Stomach (tissue), 9 donors: ENCODE results near the gene SIGLEC11. TPM values are rescaled to one million over a fixed set of nuclear protein-coding genes. Genes with fewer than 3 reads are reported as not detected.
"Not testable (repeated sequence)": the region's sequence is repeated elsewhere in the genome, so short reads cannot be mapped to it uniquely, and the experiment has no call there.

ENCODE experiments used
- DNase-seq, 2 donors: peaks; one replicate each; pipeline versions ENCODE4 v3.0.0 to v3.0.0-alpha.2; 2013 to 2019
- H3K27ac ChIP-seq, 5 donors: fragments of 200-600 bp in 4 of 5; sonication (generic) in 4 of 5; one replicate each; pipeline ENCODE4 v1.5.1; 2013 to 2019; ENCODE audit warnings: mild to moderate bottlenecking in 1 of 5, moderate library complexity in 1 of 5
- H3K27me3 ChIP-seq, 3 donors: fragments of 200-600 bp; sonication (generic); one replicate each; pipeline ENCODE4 v1.5.1; 2017 to 2019; ENCODE audit warnings: mixed run types in 1 of 3
- H3K36me3 ChIP-seq, 4 donors: fragments of 200-600 bp; sonication (generic); 1 replicate in 3 of 4; 2 replicates in 1 of 4; pipeline ENCODE4 v1.5.1; 2016 to 2019
- H3K4me1 ChIP-seq, 4 donors: fragments of 200-600 bp; sonication (generic); one replicate each; pipeline ENCODE4 v1.5.1; 2016 to 2019
- H3K4me3 ChIP-seq, 4 donors: fragments of 200-600 bp; sonication (generic) in 3 of 4; one replicate each; pipeline ENCODE4 v1.5.1; 2016 to 2019; ENCODE audit warnings: mild to moderate bottlenecking in 1 of 4
- H3K9me3 ChIP-seq, 4 donors: fragments of 200-600 bp; sonication (generic); one replicate each; pipeline ENCODE4 v1.5.1; 2016 to 2019
- CTCF ChIP-seq, 7 experiments: fragments of 450-650 bp in 4 of 7; fragments of 200-600 bp in 3 of 7; sonication (generic) in 3 of 7; IDR thresholded peaks; one replicate each; pipeline ENCODE4 v1.5.1; 2016 to 2019; ENCODE audit warnings: antibody characterized with exemption in 7 of 7, control low read depth in 2 of 7, mild to moderate bottlenecking in 1 of 7
- EP300 ChIP-seq: sonication (generic); formaldehyde crosslinking; IDR thresholded peaks from one replicate; pipeline ENCODE4 v1.6.1; 2017; ENCODE audit warnings: antibody characterized with exemption
- POLR2A ChIP-seq, 4 donors: fragments of 450-650 bp; IDR thresholded peaks; one replicate each; pipeline ENCODE4 v1.6.1; 2016; ENCODE audit warnings: antibody characterized with exemption in 4 of 4, control low read depth in 2 of 4, mild to moderate bottlenecking in 1 of 4, moderate library complexity in 1 of 4
- POLR2AphosphoS5 ChIP-seq, 3 donors: sonication (generic); formaldehyde crosslinking; IDR thresholded peaks; one replicate each; pipeline ENCODE4 v1.6.1; 2016; ENCODE audit warnings: antibody characterized with exemption in 3 of 3
- WGBS, 5 donors: extraction: QIAGEN DNeasy Blood & Tissue Kit in 3 of 5; methylation state at CpG; one replicate each; pipeline versions ENCODE4 v1.1.5 to v1.1.7; 2013 to 2018; 5-methylcytosine and 5-hydroxymethylcytosine counted together
- intact Hi-C: fragments of 100-400 bp; cut with DNase I; formaldehyde crosslinking; loops from one replicate; pipeline ENCODE4 v1.15.1; 2023; ENCODE audit warnings: low total_unique reads
- polyA plus RNA-seq, 3 donors: library from polyadenylated mRNA; stranded (reverse); fragments of 200-250 nt; gene quantifications; one replicate each; pipeline ENCODE4 v1.2.3, GENCODE V29; 2013
- total RNA-seq, 5 donors: library from RNA; depleted of rRNA; stranded (reverse); fragments of >200 nt; gene quantifications; one replicate each; pipeline versions ENCODE4 v1.1.0 to v1.2.3, GENCODE V29; 2014 to 2016
- donor health status: healthy with polysubstance abuse.
- donor health status: Bipolar disorder and iron deficiency.
- donor health status: healthy.

The SIGLEC11 gene
- total and polyA plus RNA-seq, 8 donors, result 0.29 to 103 (median 34.6) TPM

GRCh38 chr19:49927526-49928264 lies 33.3 kb downstream of the SIGLEC11 start:
- Histone ChIP-seq H3K4me3 (peak overlapping the region in 3 of 4 donors; percentile 93 to 100 (median 97)), H3K36me3 (peaks cover 18 to 67% (median 49%) of the 10 kb centered on the region in 4 donors), H3K27me3 (no peaks in the 10 kb centered on the region), H3K27ac (peak overlapping the region in 3 of 5 donors; percentile 92 to 99 (median 94)), H3K4me1 (peaks cover 15 to 69% (median 42%) of the 10 kb centered on the region in 4 donors), H3K9me3 (no peaks in the 10 kb centered on the region)
- intact Hi-C loops, result no loop called here
- no peak for DNase-seq
- WGBS, 5 donors, result 81 to 91% (median 83%) methylated on average over 14 of the region's 14 CpGs
- TF ChIP-seq EP300, result no peak
- TF ChIP-seq POLR2A (IDR thresholded peaks at IDR 0.05), result no peak
- TF ChIP-seq CTCF (IDR thresholded peaks at IDR 0.05), result no peak
- no peak for TF ChIP-seq POLR2AphosphoS5 (IDR thresholded peaks at IDR 0.05)

GRCh38 chr19:49926515-49926914 lies 34.5 kb downstream of the SIGLEC11 start:
- H3K36me3 ChIP-seq, result peaks cover 19 to 72% (median 55%) of the 10 kb centered on the region in 4 donors
- TF ChIP-seq EP300 (no peak), CTCF (IDR thresholded peaks at IDR 0.05) (no peak), POLR2AphosphoS5 (IDR thresholded peaks at IDR 0.05) (no peak), POLR2A (IDR thresholded peaks at IDR 0.05) (no peak)
- no peaks in the 10 kb centered on the region for H3K9me3 ChIP-seq
- intact Hi-C loops, result no loop called here
- DNase-seq, result no peak
- 84 to 92% (median 87%) methylated on average over 10 of the region's 10 CpGs for WGBS, 5 donors
- H3K4me1 ChIP-seq, result peaks cover 15 to 78% (median 42%) of the 10 kb centered on the region in 4 donors
- no peaks in the 10 kb centered on the region for H3K27me3 ChIP-seq
- no peak overlapping the region for H3K4me3 ChIP-seq
- no peak overlapping the region for H3K27ac ChIP-seq

- intact Hi-C loops, result no loop called here
- Histone ChIP-seq H3K36me3 (peaks cover 19 to 72% (median 63%) of the 10 kb centered on the region in 4 donors), H3K4me3 (no peak overlapping the region), H3K27ac (no peak overlapping the region), H3K27me3 (no peaks in the 10 kb centered on the region), H3K4me1 (peaks cover 15 to 74% (median 42%) of the 10 kb centered on the region in 4 donors), H3K9me3 (no peaks in the 10 kb centered on the region)
- no peak for TF ChIP-seq POLR2A (IDR thresholded peaks at IDR 0.05)
- TF ChIP-seq EP300, result no peak
- TF ChIP-seq POLR2AphosphoS5 (IDR thresholded peaks at IDR 0.05), result no peak
- TF ChIP-seq CTCF (IDR thresholded peaks at IDR 0.05), result no peak
- DNase-seq, result no peak
- 92 to 97% (median 96%) methylated on average over 5 of the region's 5 CpGs for WGBS, 5 donors
Observed at GRCh38 chr19:49925486-49925885, 35.5 kb downstream of the SIGLEC11 start.

GRCh38 chr19:49924881-49925210 lies 36.1 kb downstream of the SIGLEC11 start:
- DNase-seq, H3K9me3 ChIP-seq, H3K4me3 ChIP-seq, H3K27me3 ChIP-seq, intact Hi-C loops, H3K27ac ChIP-seq: not testable (repeated sequence)
- WGBS, 5 donors, result 90 to 97% (median 94%) methylated on average over 9 to 13 of the region's 13 CpGs
- H3K36me3 ChIP-seq, result peaks cover 19 to 79% (median 65%) of the 10 kb centered on the region in 4 donors
- peaks cover 15 to 67% (median 37%) of the 10 kb centered on the region in 4 donors for H3K4me1 ChIP-seq
